Endothelial cell of umbilical vein (primary cell): ENCODE results near the gene PFDN1.

ENCODE experiments used
- EZH2 ChIP-seq: IDR thresholded peaks from 2 replicates; pipeline ENCODE4 v1.6.1; 2012; ENCODE audit warnings: borderline replicate concordance, low read depth, mild to moderate bottlenecking, moderate library complexity, low read length, inconsistent platforms; ENCODE audit not compliant: severe bottlenecking
- MYC ChIP-seq: IDR thresholded peaks from one replicate; pipeline ENCODE4 v1.6.1; 2011; ENCODE audit warnings: mild to moderate bottlenecking, low read depth, low read length
- POLR2A ChIP-seq: IDR thresholded peaks from 2 replicates; pipeline ENCODE4 v1.6.1; 2012; ENCODE audit warnings: low read depth, mild to moderate bottlenecking, control low read depth, low read length
- TF ChIP-seq, protein P1 (sequence below), 2 donors: IDR thresholded peaks; 1 replicate in 1 of 2; 2 replicates in 1 of 2; pipeline ENCODE4 v1.5.1; 2011; ENCODE audit warnings: low read length in 2 of 2, mild to moderate bottlenecking in 2 of 2, moderate library complexity in 2 of 2, control low read depth in 1 of 2, inconsistent platforms in 1 of 2, low read depth in 1 of 2; ENCODE audit not compliant: insufficient read depth in 1 of 2; ENCODE audit errors: extremely low read depth in 1 of 2

DNA sequence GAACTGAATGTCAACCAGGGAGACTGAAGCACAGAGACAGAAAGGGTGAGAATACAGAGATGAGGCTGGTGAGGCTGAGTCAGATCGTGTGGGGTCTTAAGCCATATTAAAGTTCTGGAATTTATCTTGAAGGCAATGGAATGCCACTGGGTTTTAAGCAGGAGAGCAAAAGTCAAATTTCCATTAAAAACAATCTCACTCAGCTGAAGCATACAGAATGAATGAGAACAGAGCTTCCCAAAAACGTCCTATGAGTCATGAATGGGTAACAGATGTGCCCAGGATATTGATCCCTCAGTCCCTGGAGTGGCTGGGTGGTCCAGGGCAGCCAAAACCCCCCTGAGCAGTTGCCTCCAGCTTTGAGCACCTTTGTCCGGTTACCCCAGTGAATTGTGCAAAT lies 44.9 kb downstream of the PFDN1 start:
- TF ChIP-seq POLR2A, result no peak
- TF ChIP-seq, protein P1, sequence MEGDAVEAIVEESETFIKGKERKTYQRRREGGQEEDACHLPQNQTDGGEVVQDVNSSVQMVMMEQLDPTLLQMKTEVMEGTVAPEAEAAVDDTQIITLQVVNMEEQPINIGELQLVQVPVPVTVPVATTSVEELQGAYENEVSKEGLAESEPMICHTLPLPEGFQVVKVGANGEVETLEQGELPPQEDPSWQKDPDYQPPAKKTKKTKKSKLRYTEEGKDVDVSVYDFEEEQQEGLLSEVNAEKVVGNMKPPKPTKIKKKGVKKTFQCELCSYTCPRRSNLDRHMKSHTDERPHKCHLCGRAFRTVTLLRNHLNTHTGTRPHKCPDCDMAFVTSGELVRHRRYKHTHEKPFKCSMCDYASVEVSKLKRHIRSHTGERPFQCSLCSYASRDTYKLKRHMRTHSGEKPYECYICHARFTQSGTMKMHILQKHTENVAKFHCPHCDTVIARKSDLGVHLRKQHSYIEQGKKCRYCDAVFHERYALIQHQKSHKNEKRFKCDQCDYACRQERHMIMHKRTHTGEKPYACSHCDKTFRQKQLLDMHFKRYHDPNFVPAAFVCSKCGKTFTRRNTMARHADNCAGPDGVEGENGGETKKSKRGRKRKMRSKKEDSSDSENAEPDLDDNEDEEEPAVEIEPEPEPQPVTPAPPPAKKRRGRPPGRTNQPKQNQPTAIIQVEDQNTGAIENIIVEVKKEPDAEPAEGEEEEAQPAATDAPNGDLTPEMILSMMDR (IDR thresholded peaks at IDR 0.05; ENCODE audit: extremely low read depth in 1 of 2, insufficient read depth in 1 of 2, low read depth in 1 of 2, low read length in 2 of 2), result no peak
- no peak for TF ChIP-seq MYC
- TF ChIP-seq EZH2, result no peak
